Left hindlimb (tissue), 1 donor: ENCODE data around the gene PDPN.
A peak's percentile ranks its signal among the peaks of the same experiment; 100 is the strongest.
"Not testable (repeated sequence)": the region's sequence is repeated elsewhere in the genome, so short reads cannot be mapped to it uniquely, and the experiment has no call there.

Experiments
- DNase-seq: peaks from one replicate; pipeline ENCODE4 v3.0.0-alpha.2; 2018

PDPN gene, protein sequence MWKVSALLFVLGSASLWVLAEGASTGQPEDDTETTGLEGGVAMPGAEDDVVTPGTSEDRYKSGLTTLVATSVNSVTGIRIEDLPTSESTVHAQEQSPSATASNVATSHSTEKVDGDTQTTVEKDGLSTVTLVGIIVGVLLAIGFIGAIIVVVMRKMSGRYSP

DNA sequence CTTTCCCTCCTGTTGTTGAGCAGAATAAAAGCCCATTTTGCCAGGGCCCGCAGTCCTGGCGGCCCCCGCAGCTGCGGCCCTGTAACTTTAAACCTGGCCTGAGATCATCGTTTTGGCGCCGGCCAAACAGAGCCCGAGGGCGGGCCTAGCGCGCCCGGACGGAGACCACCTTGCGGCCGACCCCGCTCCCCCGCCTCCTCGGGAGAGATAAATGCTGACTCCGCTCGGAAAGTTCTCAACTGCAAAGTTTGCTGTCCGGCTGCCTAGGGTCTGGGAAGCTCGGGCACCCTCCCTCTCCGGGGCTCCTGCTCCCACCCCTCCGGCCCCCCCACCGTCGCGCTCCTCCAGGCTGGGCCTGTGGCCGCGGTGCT is at the start of gene PDPN:
Gene PDPN, plus strand, starts transcription at position 238 of the 371 bp plus-strand sequence. CDS start 202 bp downstream, outside the sequence.
- peak; percentile 91 for DNase-seq

GRCh38 chr1:13535227-13535626 is 48.4 kb upstream of the PDPN start:
- DNase-seq, result no peak

DNA sequence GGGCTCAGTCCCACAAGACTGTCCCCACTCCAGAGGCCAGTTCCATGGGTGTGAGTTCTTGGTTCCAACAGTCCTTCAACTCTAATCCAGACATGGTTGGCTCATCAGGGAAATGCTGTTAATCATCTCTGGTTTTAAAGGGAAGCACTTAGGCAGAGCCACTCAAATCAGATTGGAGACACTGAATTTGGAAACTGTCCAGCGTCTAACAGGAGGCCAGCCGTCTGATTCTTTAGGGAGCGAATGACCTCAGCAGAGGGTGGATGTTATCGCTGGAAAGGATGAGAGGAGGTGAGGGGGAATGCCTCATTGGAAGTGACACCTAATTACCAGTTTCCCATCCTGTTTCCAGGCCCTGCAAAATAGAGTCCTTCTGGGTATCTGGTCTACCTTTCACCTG is 47.1 kb upstream of the PDPN start:
- no peak for DNase-seq

GRCh38 chr1:13538832-13539231 is 44.8 kb upstream of the PDPN start:
- DNase-seq, result no peak

DNA sequence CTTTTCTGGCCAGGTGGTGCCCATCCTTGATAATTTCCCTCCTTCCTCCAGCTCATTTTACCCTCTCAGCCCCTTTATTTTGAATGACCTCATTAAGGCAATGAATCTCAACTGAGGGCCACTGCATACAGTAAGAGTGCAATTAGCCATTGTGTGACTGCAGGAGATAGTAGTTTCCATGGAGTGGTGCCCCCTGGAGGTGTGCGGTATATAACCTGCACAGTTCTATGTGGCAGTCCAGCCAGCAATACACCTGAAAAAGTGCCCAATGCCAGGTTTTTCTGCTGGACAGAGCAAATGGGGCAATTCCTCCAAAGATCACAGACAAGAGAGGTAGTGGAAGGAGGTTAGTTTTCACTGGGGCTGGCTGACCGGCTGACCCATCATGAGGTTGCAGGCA is 43.9 kb upstream of the PDPN start:
- no peak for DNase-seq

GRCh38 chr1:13540866-13541265 is 42.8 kb upstream of the PDPN start:
- no peak for DNase-seq

DNA sequence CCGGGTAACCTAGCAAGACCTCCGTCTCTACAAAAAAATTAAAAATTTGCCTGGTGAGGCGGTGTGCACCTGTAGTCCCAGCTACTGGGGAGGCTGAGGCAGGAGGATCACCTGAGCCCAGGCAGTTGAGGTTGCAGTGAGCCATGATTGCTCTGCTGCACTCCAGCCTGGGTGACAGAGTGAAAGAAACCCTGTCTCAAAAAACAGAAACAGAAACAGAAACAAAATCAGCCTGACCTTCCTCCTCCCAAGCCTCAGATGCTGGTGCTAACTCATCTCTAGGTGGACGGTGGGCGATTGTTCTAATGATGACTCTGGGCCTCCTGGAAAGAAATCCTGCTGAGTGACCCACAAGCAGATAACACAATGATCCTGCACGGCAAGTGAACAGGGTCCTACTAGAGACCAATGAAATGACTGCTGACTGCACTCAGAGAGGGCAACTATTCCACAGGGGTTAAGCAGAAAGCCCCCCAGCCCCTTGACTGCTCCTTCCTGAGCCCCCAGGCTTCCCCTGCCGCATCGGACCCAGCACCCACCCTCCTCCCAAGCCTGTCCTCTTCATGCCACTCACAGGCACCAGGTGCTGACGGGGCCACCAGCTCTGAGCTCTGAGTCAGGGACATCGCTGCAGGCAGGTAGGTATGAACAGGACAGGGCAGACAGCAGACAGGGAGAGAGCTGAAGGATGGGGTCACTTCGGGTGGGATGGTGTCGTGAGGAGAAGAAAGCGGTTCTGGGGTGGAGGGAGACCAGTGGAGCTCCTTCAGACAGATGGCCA is 42.0 kb upstream of the PDPN start:
- no peak for DNase-seq

DNA sequence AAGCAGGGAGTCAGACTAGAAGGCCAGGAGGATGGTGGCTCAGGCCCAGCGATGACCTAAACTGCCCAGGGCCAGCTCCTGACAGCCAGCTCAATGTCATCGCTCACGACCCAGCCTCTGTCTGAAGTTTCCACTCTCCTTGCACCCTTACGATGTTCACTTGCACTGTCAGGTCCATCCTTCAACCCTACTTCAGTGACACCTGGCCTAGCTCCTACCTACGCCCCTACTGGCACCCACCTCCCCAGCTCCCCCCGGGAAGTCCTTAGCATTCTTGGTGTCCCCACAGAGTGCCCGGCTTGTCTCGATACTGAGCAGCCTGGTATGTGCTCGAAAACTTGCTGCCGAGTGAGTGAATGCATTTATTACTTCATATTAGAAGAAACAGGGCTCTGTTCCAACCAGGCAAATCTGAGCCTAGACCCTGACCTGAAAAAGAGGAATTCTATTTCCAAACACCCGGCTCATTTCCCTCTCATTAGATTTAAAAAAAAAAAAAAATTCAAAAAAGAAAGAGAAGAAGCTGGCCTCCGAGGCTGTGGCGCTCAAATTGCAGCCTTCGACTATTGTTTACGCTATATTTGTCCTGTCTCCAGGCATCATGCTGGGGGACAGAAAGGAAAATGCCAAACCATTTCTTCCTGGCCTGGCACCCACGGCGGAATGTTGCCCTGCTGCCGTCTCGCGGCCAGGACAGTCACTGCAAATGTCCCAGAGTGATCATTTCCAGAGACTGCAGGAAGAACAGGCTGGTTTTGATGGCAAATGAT is 40.0 kb upstream of the PDPN start:
- DNase-seq, result peak; percentile 72

- no peak for DNase-seq
Measured at GRCh38 chr1:13544221-13544556, 39.4 kb upstream of the PDPN start.

DNA sequence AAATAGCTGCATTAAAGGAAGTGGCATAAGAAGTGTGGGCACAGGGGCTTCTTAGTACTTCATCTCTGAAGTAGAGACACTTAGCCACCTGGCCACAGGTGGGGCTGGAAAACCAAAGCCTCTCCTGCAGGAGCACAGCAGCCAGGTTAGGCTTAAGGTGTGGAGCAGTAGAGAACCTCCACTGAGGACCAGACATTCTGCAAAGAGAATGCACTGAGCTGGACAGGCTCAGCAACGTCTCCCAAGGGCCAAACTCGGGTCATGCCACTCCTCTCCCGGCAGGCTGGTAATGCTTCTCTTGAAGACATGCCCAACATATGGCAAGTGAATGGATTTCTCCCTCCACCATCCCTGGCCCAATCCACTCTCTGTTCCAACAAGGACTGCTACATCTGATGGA is 36.8 kb upstream of the PDPN start:
- DNase-seq, result no peak

GRCh38 chr1:13548281-13548680 is 35.4 kb upstream of the PDPN start:
- no peak for DNase-seq

- DNase-seq, result no peak
Measured at GRCh38 chr1:13549021-13549420, 34.6 kb upstream of the PDPN start.

GRCh38 chr1:13549521-13549920 is 34.1 kb upstream of the PDPN start:
- no peak for DNase-seq

- DNase-seq, result no peak
Measured at GRCh38 chr1:13550663-13551062, 33.0 kb upstream of the PDPN start.

DNA sequence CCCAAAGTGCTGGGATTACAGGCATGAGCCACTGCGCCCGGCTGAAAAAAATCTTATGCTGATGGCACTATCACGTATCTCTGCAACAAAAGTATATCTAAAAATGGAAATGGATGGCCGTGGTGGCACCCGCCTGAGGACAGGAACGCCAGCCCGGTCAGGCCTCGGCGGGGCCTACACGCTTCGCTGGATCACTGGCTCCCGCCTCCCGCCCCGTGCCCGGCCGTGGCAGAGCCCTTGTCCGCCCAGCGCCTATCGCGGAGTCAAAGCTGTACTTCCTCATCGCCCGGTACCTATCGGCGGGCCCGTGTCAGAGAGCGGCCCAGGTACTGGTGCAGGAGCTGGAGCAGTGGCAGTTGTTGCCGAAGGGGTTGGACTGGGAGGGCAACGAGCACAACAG is 28.8 kb upstream of the PDPN start:
- no peak for DNase-seq

- DNase-seq, result no peak
Measured at GRCh38 chr1:13556224-13556764, 27.3 kb upstream of the PDPN start.

GRCh38 chr1:13560541-13560940 is 23.1 kb upstream of the PDPN start:
- DNase-seq, result no peak

- not testable (repeated sequence) for DNase-seq
Measured at GRCh38 chr1:13562981-13563380, 20.7 kb upstream of the PDPN start.

DNA sequence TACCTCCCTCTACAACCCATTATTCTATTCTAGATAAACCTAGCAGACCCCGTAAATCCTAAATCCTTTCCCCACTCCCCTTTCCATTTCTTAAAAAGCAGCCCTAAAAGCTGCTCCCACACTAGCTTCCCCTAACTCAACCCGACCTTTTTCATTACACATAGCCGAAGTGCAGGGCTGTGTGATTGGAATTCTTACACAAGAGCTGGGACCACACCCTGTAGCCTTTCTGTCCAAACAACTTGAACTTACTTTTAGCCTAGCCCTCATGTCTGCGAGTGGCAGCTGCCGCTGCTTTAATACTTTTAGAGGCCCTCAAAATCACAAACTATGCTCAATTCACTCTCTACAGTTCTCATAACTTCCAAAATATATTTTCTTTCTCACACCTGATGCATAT is 19.6 kb upstream of the PDPN start:
- DNase-seq, result no peak

GRCh38 chr1:13570435-13570834 is 13.2 kb upstream of the PDPN start:
- not testable (repeated sequence) for DNase-seq

DNA sequence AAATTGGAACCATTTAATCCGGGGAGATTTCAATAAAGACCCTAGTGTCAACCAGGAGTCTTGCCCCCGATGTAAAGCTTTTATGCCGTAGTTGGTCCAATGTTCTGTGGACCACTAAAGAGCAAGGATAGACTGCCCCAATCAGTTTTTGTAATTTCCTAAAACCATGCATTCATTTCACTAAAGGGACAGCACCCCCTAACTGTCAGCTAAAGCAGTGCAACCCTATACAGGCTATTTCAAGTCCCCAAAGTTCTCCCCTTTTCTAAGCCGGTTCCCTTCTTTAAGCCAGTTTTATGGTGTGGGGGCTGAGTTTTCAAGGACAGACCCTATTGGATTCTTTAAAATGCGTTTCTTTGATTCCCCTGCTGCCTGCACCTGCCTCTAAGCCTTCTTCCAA is 12.7 kb upstream of the PDPN start:
- no peak for DNase-seq

GRCh38 chr1:13573586-13573985 is 10.0 kb upstream of the PDPN start:
- no peak for DNase-seq

DNA sequence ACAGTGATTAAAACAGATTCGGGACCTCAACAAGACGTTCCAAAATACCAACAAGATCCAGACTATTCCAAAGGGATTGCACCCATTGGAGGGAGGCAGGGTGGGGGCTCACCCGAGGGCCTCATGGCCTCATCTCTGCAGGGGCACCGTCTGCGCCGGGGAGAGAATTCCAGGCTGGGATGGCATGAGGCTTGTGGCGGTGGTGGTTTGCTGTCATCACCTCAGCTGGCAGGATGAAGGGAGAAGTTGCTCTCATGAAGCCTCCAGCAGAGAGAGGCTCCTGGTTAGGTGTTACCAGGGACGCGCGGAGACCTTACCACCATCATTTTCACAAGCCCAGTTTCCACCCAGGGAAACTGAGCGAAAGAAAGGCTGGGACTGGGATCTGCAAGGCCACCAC is 6.7 kb upstream of the PDPN start:
- no peak for DNase-seq

GRCh38 chr1:13577846-13578245 is 5.8 kb upstream of the PDPN start:
- no peak for DNase-seq
